ENCODE data around the gene EYS. TPM values are rescaled to one million over a fixed set of nuclear protein-coding genes. Genes with fewer than 3 reads are reported as not detected.

EYS gene
- total RNA-seq, 4 donors from 2014 or later: 0.15 TPM; not detected in 3

DNA sequence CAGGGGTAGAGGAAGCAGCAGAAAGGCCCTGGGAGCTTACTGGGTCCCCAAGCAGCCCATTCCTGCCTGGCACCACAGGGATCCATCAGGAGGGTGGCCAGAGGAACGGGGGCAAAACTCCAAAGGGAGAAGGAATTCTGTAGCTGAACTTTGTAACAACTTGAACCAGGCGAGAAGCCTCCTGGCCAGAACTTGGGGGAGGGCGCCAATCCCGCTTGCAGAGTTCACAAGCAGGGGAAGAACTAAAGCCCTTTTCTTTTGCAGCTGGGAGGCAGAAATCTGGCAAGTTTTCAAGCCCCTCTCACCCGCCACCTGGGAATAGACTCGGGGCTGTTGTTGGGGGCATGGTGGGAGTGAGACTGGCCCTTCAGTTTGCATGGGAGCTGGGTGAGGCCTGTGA lies 1882.3 kb downstream of the EYS start:
- Histone ChIP-seq H3K4me3 (no peak overlapping the region), H3K9me3 (peaks cover 0 to 25% (median 0%) of the 10 kb centered on the region in 3 donors), H3K27ac (no peak overlapping the region), H3K27me3 (peaks cover 2% of the 10 kb centered on the region), H3K36me3 (no peaks in the 10 kb centered on the region), H3K4me1 (no peaks in the 10 kb centered on the region)
- no CpG with 5 or more reads among the region's 6 CpGs for WGBS, 2 donors (ENCODE audit: low coverage in 1 of 2)
- TF ChIP-seq EP300 (IDR thresholded peaks at IDR 0.05) (no peak), POLR2A (IDR thresholded peaks at IDR 0.05) (no peak), POLR2AphosphoS5 (IDR thresholded peaks at IDR 0.05) (no peak)
- TF ChIP-seq, protein P1, sequence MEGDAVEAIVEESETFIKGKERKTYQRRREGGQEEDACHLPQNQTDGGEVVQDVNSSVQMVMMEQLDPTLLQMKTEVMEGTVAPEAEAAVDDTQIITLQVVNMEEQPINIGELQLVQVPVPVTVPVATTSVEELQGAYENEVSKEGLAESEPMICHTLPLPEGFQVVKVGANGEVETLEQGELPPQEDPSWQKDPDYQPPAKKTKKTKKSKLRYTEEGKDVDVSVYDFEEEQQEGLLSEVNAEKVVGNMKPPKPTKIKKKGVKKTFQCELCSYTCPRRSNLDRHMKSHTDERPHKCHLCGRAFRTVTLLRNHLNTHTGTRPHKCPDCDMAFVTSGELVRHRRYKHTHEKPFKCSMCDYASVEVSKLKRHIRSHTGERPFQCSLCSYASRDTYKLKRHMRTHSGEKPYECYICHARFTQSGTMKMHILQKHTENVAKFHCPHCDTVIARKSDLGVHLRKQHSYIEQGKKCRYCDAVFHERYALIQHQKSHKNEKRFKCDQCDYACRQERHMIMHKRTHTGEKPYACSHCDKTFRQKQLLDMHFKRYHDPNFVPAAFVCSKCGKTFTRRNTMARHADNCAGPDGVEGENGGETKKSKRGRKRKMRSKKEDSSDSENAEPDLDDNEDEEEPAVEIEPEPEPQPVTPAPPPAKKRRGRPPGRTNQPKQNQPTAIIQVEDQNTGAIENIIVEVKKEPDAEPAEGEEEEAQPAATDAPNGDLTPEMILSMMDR (IDR thresholded peaks at IDR 0.05): no peak
- ATAC-seq: no peak

DNA sequence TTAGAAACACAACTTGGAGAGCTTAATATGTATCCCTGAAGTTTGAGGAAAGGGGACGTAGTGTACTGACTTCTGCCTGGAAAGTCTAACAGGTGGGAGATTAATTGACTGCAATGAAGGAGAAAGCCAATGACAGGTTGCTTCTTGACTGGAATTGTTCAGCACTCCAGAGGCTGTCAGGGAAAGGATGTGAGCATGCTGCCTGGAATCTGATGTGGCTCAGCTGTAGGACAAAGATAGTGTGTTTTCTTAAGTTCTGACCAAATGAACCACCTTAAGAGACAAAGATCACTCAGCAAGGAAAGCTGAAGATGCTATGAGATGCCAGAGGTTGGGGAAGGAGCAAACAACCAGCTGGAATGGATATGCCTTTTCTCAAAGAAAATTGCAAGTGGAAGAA lies 1885.6 kb downstream of the EYS start:
- Histone ChIP-seq H3K27me3 (peaks cover 2% of the 10 kb centered on the region), H3K4me3 (no peak overlapping the region)
- 33 to 55% methylated on average over 1 of the region's 1 CpG for WGBS, 2 donors (ENCODE audit: low coverage in 1 of 2)

DNA sequence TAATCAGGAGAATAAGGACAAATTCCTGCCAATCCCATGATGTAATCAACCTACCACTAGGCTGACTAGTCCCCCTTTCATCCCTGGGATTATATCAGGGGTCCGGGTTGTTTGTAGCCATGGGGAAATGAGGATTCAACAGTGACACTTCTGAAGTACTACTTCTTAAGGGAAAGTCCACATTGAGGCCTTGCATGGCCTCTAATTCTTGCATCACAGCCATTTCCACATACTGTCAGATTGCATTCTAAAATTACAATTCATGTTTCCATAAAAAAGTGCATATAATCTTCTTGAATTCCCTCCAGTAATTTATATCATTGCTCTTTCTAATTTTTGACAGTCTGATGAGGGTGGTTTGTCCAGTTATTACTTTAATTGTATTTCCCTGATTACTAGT lies 1887.2 kb downstream of the EYS start:
- Histone ChIP-seq H3K27me3 (peaks cover 2% of the 10 kb centered on the region), H3K36me3 (no peaks in the 10 kb centered on the region), H3K9me3 (peaks cover 0 to 1% (median 0%) of the 10 kb centered on the region in 3 donors), H3K4me3 (no peak overlapping the region), H3K27ac (no peak overlapping the region), H3K4me1 (no peaks in the 10 kb centered on the region)
- no peak for TF ChIP-seq POLR2A (IDR thresholded peaks at IDR 0.05)
- ATAC-seq: no peak
- WGBS, 2 donors (ENCODE audit: low coverage in 1 of 2): 100% methylated on average over 1 of the region's 1 CpG; no CpG with 5 or more reads in 1 of the 2 donors

More for the DNA sequence above, 1885.6 kb downstream of the EYS start:
- peaks cover 0 to 15% (median 0%) of the 10 kb centered on the region in 3 donors for H3K9me3 ChIP-seq
- TF ChIP-seq EP300 (IDR thresholded peaks at IDR 0.05): no peak
- TF ChIP-seq POLR2AphosphoS5 (IDR thresholded peaks at IDR 0.05): no peak
- no peak for TF ChIP-seq POLR2A (IDR thresholded peaks at IDR 0.05)
- TF ChIP-seq, protein P1 (IDR thresholded peaks at IDR 0.05): no peak
- no peak for ATAC-seq
- no peaks in the 10 kb centered on the region for H3K36me3 ChIP-seq
- no peak overlapping the region for H3K27ac ChIP-seq
- H3K4me1 ChIP-seq: no peaks in the 10 kb centered on the region

DNA sequence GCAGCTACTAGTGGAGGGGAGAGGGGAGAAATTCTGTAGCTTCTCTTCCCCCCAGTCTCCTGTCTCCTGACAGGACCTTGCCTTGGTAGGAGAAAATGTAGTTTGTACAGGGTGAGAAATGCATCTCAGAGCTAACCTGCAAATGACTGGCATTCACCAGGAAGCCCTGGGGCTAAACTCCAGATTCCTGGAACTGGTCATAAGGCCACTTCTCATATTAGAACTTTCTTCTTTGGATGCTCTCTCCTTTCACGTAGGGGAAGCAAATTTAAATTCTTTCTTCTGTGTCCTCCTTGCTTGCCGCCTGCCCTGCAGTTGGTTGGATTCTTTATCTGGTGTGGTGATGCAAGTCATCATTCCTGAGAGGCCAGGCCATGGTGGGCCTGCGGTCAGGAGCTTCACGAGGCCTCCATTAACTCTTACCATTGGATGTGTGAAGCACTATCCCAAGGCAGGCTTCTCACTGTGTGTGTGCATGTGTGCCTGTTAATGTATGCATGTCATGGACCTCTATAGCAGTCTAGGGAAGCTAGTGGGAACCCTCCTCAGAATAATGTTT lies 1889.5 kb downstream of the EYS start:
- H3K27ac ChIP-seq: no peak overlapping the region
- no peaks in the 10 kb centered on the region for H3K9me3 ChIP-seq
- no peaks in the 10 kb centered on the region for H3K27me3 ChIP-seq
- no peaks in the 10 kb centered on the region for H3K4me1 ChIP-seq
- 89 to 100% methylated on average over 2 to 3 of the region's 4 CpGs for WGBS, 2 donors (ENCODE audit: low coverage in 1 of 2)
- H3K4me3 ChIP-seq: no peak overlapping the region
- ATAC-seq: no peak
- TF ChIP-seq, protein P1 (IDR thresholded peaks at IDR 0.05): no peak
- TF ChIP-seq EP300 (IDR thresholded peaks at IDR 0.05) (no peak), POLR2AphosphoS5 (IDR thresholded peaks at IDR 0.05) (no peak), POLR2A (IDR thresholded peaks at IDR 0.05) (no peak)
- no peaks in the 10 kb centered on the region for H3K36me3 ChIP-seq

DNA sequence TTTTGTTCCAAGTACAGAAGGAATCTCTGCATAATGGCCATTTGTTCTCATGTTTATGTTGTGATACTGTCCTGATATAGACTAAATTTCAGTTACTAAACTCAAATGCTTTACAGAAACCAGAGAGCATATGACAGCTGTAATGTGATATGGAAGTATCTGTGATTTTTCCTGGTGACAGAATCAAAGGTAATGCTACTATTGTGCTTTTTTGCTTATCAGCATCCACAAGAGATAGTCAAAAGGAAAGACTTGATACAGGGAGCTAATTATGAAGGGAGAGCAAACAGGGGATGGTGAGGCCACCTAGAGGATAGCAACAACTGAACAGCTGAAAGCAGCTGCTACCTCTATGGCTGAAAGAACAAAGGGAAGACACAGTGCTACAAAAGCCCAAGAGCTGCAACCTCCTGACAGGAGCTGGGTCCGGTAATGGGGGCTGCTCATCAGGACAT lies 1890.0 kb downstream of the EYS start:
- Histone ChIP-seq H3K4me3 (no peak overlapping the region), H3K4me1 (no peaks in the 10 kb centered on the region), H3K27me3 (no peaks in the 10 kb centered on the region), H3K9me3 (no peaks in the 10 kb centered on the region), H3K36me3 (no peaks in the 10 kb centered on the region), H3K27ac (no peak overlapping the region)
- no peak for TF ChIP-seq POLR2AphosphoS5 (IDR thresholded peaks at IDR 0.05)
- TF ChIP-seq POLR2A (IDR thresholded peaks at IDR 0.05): no peak
- no peak for TF ChIP-seq EP300 (IDR thresholded peaks at IDR 0.05)
- TF ChIP-seq, protein P1 (IDR thresholded peaks at IDR 0.05): no peak
- ATAC-seq: no peak
- 11 to 44% methylated on average over 1 of the region's 1 CpG for WGBS, 2 donors (ENCODE audit: low coverage in 1 of 2)

Measured in gastroesophageal sphincter (tissue), 4 donors.